ENCODE data around the gene LRRC59. TPM values are rescaled to one million over a fixed set of nuclear protein-coding genes. Genes with fewer than 3 reads are reported as not detected.

LRRC59 gene
- total RNA-seq, 1 experiment from 2014 or later = 221 TPM

DNA sequence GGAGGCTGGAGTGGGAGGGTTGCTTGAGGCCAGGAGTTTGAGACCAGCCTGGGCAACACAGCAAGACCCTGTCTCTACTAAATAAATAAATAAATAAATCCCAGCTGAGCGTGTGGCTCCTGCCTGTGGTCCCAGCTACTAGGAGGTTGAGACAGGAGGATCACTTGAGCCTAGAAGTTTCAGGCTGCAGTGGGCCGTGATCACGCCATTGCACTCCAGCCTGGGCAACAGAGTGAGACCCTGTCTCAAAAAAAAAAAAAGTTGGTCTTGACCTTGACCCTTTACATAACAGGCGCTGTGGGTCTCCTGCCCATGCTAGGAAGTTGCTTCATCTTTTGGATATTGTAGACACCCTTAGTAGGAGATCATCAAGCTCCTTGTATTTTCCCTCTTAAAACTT, 40.1 kb upstream of the LRRC59 start:
- H3K9ac ChIP-seq (ENCODE audit: low read length) = no peak overlapping the region
- no peaks in the 10 kb centered on the region for H4K20me1 ChIP-seq (ENCODE audit: insufficient read depth)
- no peak for DNase-seq (ENCODE audit: low read depth, low spot score)
- ChIA-PET RAD21 (ENCODE audit: low non-redundant PET in 1 of 2, low total read pairs in 2 of 2, uncharacterized antibody in 2 of 2, unreplicated experiment in 2 of 2) (no interaction called here), CTCF (interaction anchor here (1.9 kb wide), 1 partner anchor 10 kb away, joined by 7 read pairs; no protein-coding TSS in a partner anchor), POLR2A (no interaction called here)
- H3K27ac ChIP-seq (ENCODE audit: low read depth, low read length) = no peak overlapping the region
- intact Hi-C loops (cut with micrococcal nuclease) = no loop called here
- H3K4me3 ChIP-seq (replicated peaks in 1 of 2; ENCODE audit: low read depth in 1 of 2, low read length in 2 of 2) = no peak overlapping the region
- no peaks in the 10 kb centered on the region for H3K36me3 ChIP-seq (ENCODE audit: control insufficient read depth in 1 of 2, insufficient read depth in 2 of 2, low read length in 2 of 2)
- H3K4me2 ChIP-seq (ENCODE audit: low read length) = no peak overlapping the region
- H3K79me2 ChIP-seq (ENCODE audit: insufficient read depth, low read length) = no peaks in the 10 kb centered on the region
- H2AFZ ChIP-seq (ENCODE audit: low read depth, low read length, poor library complexity, severe bottlenecking) = no peak overlapping the region
- ATAC-seq = no peak
- no TSS peak for BruUV-seq (replicated peaks)
- H3K9me2 ChIP-seq (ENCODE audit: insufficient read depth) = no peaks in the 10 kb centered on the region
- TF ChIP-seq POLR2A (IDR thresholded peaks at IDR 0.05; ENCODE audit: borderline replicate concordance, extremely low read depth, insufficient read depth, insufficient read length) (no peak), EZH2phosphoT487 (IDR thresholded peaks at IDR 0.05; ENCODE audit: borderline replicate concordance) (no peak), JUND (IDR thresholded peaks at IDR 0.05) (no peak), ZNF274 (IDR thresholded peaks at IDR 0.05; ENCODE audit: low read depth, low read length) (no peak), YY1 (IDR thresholded peaks at IDR 0.05; ENCODE audit: extremely low read depth, insufficient replicate concordance, low read depth, low read length) (no peak), POLR2AphosphoS5 (IDR thresholded peaks at IDR 0.05; ENCODE audit: low read depth, low read length) (no peak), RAD21 (IDR thresholded peaks at IDR 0.05; ENCODE audit: low read depth) (no peak), ZFX (IDR thresholded peaks at IDR 0.05) (no peak), ELF1 (IDR thresholded peaks at IDR 0.05; ENCODE audit: borderline replicate concordance, low read depth) (no peak), SIN3A (IDR thresholded peaks at IDR 0.05; ENCODE audit: low read depth) (no peak), FOSL1 (IDR thresholded peaks at IDR 0.05; ENCODE audit: low read depth) (no peak), EZH2 (IDR thresholded peaks at IDR 0.05) (no peak)
- TF ChIP-seq, protein P1, sequence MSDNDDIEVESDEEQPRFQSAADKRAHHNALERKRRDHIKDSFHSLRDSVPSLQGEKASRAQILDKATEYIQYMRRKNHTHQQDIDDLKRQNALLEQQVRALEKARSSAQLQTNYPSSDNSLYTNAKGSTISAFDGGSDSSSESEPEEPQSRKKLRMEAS (IDR thresholded peaks at IDR 0.05) = no peak
- TF ChIP-seq, protein P2, sequence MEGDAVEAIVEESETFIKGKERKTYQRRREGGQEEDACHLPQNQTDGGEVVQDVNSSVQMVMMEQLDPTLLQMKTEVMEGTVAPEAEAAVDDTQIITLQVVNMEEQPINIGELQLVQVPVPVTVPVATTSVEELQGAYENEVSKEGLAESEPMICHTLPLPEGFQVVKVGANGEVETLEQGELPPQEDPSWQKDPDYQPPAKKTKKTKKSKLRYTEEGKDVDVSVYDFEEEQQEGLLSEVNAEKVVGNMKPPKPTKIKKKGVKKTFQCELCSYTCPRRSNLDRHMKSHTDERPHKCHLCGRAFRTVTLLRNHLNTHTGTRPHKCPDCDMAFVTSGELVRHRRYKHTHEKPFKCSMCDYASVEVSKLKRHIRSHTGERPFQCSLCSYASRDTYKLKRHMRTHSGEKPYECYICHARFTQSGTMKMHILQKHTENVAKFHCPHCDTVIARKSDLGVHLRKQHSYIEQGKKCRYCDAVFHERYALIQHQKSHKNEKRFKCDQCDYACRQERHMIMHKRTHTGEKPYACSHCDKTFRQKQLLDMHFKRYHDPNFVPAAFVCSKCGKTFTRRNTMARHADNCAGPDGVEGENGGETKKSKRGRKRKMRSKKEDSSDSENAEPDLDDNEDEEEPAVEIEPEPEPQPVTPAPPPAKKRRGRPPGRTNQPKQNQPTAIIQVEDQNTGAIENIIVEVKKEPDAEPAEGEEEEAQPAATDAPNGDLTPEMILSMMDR (IDR thresholded peaks at IDR 0.05 in 2 of 3, conservative IDR thresholded peaks at IDR 0.05 in 1 of 3; ENCODE audit: borderline replicate concordance in 1 of 3, insufficient read depth in 1 of 3, low read depth in 2 of 3, low read length in 2 of 3) = no peak
- TF ChIP-seq, protein P3, sequence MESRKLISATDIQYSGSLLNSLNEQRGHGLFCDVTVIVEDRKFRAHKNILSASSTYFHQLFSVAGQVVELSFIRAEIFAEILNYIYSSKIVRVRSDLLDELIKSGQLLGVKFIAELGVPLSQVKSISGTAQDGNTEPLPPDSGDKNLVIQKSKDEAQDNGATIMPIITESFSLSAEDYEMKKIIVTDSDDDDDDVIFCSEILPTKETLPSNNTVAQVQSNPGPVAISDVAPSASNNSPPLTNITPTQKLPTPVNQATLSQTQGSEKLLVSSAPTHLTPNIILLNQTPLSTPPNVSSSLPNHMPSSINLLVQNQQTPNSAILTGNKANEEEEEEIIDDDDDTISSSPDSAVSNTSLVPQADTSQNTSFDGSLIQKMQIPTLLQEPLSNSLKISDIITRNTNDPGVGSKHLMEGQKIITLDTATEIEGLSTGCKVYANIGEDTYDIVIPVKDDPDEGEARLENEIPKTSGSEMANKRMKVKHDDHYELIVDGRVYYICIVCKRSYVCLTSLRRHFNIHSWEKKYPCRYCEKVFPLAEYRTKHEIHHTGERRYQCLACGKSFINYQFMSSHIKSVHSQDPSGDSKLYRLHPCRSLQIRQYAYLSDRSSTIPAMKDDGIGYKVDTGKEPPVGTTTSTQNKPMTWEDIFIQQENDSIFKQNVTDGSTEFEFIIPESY (IDR thresholded peaks at IDR 0.05; ENCODE audit: extremely low read depth, insufficient replicate concordance, low read length) = no peak
- TF ChIP-seq, protein P4, sequence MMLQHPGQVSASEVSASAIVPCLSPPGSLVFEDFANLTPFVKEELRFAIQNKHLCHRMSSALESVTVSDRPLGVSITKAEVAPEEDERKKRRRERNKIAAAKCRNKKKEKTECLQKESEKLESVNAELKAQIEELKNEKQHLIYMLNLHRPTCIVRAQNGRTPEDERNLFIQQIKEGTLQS (IDR thresholded peaks at IDR 0.05) = no peak
- TF ChIP-seq, protein P5, sequence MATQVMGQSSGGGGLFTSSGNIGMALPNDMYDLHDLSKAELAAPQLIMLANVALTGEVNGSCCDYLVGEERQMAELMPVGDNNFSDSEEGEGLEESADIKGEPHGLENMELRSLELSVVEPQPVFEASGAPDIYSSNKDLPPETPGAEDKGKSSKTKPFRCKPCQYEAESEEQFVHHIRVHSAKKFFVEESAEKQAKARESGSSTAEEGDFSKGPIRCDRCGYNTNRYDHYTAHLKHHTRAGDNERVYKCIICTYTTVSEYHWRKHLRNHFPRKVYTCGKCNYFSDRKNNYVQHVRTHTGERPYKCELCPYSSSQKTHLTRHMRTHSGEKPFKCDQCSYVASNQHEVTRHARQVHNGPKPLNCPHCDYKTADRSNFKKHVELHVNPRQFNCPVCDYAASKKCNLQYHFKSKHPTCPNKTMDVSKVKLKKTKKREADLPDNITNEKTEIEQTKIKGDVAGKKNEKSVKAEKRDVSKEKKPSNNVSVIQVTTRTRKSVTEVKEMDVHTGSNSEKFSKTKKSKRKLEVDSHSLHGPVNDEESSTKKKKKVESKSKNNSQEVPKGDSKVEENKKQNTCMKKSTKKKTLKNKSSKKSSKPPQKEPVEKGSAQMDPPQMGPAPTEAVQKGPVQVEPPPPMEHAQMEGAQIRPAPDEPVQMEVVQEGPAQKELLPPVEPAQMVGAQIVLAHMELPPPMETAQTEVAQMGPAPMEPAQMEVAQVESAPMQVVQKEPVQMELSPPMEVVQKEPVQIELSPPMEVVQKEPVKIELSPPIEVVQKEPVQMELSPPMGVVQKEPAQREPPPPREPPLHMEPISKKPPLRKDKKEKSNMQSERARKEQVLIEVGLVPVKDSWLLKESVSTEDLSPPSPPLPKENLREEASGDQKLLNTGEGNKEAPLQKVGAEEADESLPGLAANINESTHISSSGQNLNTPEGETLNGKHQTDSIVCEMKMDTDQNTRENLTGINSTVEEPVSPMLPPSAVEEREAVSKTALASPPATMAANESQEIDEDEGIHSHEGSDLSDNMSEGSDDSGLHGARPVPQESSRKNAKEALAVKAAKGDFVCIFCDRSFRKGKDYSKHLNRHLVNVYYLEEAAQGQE (IDR thresholded peaks at IDR 0.05; ENCODE audit: low read depth) = no peak
- H3K9me3 ChIP-seq (ENCODE audit: control insufficient read depth in 1 of 2, insufficient read depth in 1 of 2, low read depth in 1 of 2, low read length in 2 of 2) = no peaks in the 10 kb centered on the region
- peaks cover 0 to 1% of the 10 kb centered on the region in 2 experiments; a peak in 1 of 4 replicates for H3K4me1 ChIP-seq (ENCODE audit: control insufficient read depth in 1 of 2, insufficient read depth in 2 of 2, low read length in 2 of 2)
- H3K27me3 ChIP-seq (ENCODE audit: insufficient read depth, low read length) = no peaks in the 10 kb centered on the region
